Tracheal epithelial cell (primary cell): ENCODE data around the gene COL15A1. TPM values are rescaled to one million over a fixed set of nuclear protein-coding genes. Genes with fewer than 3 reads are reported as not detected.

Experiments
- total RNA-seq: library from RNA; depleted of rRNA; stranded (reverse); fragments of >200 nt; gene quantifications from 2 replicates; pipeline ENCODE4 v1.2.1, GENCODE V29; 2014

The COL15A1 gene
- total RNA-seq, result under 0.01 TPM in 1 of 2 replicates, not detected in the other

DNA sequence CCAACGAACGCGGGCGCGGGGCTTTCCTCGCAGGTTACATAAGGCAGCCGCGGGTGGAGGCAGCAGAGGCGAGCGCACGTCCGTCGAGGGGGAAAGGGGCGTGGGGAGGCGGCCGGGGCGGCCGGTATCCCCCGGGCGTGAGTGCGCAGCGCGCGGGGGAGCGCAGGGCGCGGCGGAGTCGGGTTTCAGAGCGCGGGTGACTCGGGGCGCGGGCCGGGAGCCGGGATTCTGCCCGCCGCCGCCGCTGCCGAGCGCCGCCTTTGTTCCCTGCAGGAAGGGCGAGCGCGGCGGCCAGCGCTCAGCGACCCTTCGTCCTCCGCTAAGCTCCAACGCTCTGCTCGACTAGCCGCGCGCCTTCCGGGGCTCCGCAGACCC is at the start of gene COL15A1:
Gene COL15A1 (plus strand): TSS at position 226 of the 375 bp plus-strand sequence. CDS start 155 bp downstream, outside the sequence.

DNA sequence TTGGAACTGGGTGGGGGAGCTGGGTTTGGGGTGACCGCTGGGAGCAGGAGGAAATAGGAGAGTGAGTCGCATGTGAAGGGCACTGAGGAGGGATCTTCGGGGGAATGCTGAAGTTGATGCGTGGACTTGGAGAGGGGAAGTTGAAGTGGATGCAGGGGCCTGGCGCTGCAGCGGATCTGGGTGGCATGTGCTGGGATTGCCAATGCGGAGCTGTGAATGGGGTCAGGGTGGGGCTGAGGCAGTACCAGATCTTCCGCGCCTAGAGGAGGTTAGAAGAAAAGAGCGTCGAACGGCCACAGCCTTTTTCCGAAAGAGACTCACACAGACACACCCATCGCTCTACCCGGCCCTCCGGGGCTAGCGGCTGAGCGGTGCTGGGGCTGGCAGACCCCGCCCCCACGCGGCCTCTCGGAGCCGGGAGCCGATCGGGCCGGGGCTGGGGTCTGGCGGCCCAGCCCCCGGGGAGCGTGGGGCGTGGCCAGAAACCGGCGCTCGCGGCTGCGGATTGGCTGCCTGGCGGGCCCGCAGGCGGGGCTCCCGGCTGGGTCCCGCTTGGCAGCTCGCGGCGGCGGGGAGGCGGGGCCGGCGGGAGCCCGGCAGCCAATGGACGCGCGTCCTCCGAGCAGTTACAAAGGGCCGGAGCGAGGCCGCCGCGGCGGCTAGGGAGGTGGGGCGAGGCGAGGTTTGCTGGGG is 160.9 kb downstream of the COL15A1 start, which contains the start of gene TGFBR1:
Gene TGFBR1 (plus strand): TSS at position 655 of the 693 bp plus-strand sequence. CDS start 93 bp downstream, outside the sequence.

Other genes with a start within 250 kb of the COL15A1 start
- not detected in 2 replicates for gene GABBR2, start 235.0 kb upstream of the COL15A1 start, total RNA-seq
- 12.3 and 23.9 TPM in 2 replicates for gene ANKS6, start 147.4 kb upstream of the COL15A1 start, total RNA-seq
- gene GALNT12, start 136.2 kb upstream of the COL15A1 start, total RNA-seq, result 0.85 and 3.6 TPM in 2 replicates
- gene TGFBR1, start 161.2 kb downstream of the COL15A1 start, total RNA-seq, result 68.0 and 95.2 TPM in 2 replicates